Skeletal muscle satellite cell (primary cell): ENCODE data around the gene PRDM12.

ENCODE experiments used
- H3K27me3 ChIP-seq: 2 replicates; pipeline ENCODE4 v1.7.0; 2013; ENCODE audit warnings: low read length; ENCODE audit not compliant: control insufficient read depth, insufficient read depth
- H3K36me3 ChIP-seq: 2 replicates; pipeline ENCODE4 v1.7.0; 2013; ENCODE audit warnings: mild to moderate bottlenecking, control low read depth, low read length; ENCODE audit not compliant: insufficient read depth
- H3K4me1 ChIP-seq: 2 replicates; pipeline ENCODE4 v1.7.0; 2013; ENCODE audit warnings: low read length; ENCODE audit not compliant: control insufficient read depth, insufficient read depth
- H3K4me2 ChIP-seq: 2 replicates; pipeline ENCODE4 v1.7.0; 2013; ENCODE audit warnings: mild to moderate bottlenecking, low read length
- H3K4me3 ChIP-seq: 2 replicates; pipeline ENCODE4 v1.7.0; 2013; ENCODE audit warnings: low read length
- H3K9ac ChIP-seq: 2 replicates; pipeline ENCODE4 v1.7.0; 2013; ENCODE audit warnings: mild to moderate bottlenecking, low read depth, low read length, moderate library complexity
- H3K9me3 ChIP-seq: replicated peaks from 2 replicates; pipeline ENCODE4 v1.7.0; 2013; ENCODE audit warnings: mild to moderate bottlenecking, control low read depth, low read length

PRDM12 gene

DNA sequence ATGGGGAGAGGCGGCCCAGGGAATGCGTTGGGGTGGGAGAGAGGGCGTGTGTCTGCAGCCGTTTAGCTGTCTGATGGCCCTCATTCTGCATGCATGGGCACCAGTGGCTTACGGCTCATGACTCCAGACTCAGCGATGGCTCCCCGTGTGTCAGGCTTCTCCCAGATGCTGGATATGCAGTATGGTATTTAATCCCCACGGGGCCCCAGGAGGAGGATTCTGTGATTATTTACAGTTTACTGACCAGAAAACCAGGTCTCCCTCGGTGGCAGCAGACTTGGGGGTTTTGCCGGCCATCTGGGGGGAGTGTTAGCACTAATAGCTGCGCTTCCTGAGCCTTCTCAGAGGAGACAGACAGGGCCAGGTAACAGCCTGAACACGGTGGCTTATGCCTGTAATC lies 4.3 kb downstream of the PRDM12 start:
- Histone ChIP-seq H3K4me2 (no peak overlapping the region), H3K4me1 (peaks cover 12% of the 10 kb centered on the region), H3K9me3 (no peaks in the 10 kb centered on the region), H3K27me3 (peaks cover 45% of the 10 kb centered on the region), H3K4me3 (no peak overlapping the region), H3K36me3 (no peaks in the 10 kb centered on the region), H3K9ac (no peak overlapping the region)

DNA sequence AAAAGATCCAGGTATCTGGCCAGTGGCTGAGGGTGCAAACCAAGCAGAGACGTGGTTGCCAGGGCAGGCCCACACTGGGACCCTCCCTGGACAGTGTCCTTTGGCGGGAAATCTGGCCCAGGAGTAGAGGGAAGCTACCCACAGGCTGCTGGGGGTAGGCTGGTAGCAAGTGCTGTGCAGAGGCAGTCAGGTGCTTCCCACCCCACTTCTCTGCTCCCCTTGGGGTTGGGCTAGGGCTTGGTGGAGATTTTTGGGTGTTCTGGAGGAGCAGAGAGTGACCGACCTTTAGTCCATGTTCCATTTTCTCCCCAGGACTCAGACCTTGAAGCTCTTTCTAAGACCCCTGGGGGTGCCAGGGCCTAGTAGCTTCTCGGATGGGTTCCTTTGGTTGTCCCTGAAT lies 5.6 kb downstream of the PRDM12 start:
- Histone ChIP-seq H3K4me3 (no peak overlapping the region), H3K36me3 (no peaks in the 10 kb centered on the region), H3K27me3 (peaks cover 32% of the 10 kb centered on the region), H3K9ac (no peak overlapping the region), H3K9me3 (no peaks in the 10 kb centered on the region), H3K4me2 (no peak overlapping the region), H3K4me1 (peaks cover 12% of the 10 kb centered on the region)

- Histone ChIP-seq H3K4me1 (peaks cover 12% of the 10 kb centered on the region), H3K36me3 (no peaks in the 10 kb centered on the region), H3K4me2 (no peak overlapping the region), H3K9ac (no peak overlapping the region), H3K27me3 (peaks cover 27% of the 10 kb centered on the region), H3K9me3 (no peaks in the 10 kb centered on the region), H3K4me3 (no peak overlapping the region)
Measured at GRCh38 chr9:130670644-130671043, 6.2 kb downstream of the PRDM12 start.

DNA sequence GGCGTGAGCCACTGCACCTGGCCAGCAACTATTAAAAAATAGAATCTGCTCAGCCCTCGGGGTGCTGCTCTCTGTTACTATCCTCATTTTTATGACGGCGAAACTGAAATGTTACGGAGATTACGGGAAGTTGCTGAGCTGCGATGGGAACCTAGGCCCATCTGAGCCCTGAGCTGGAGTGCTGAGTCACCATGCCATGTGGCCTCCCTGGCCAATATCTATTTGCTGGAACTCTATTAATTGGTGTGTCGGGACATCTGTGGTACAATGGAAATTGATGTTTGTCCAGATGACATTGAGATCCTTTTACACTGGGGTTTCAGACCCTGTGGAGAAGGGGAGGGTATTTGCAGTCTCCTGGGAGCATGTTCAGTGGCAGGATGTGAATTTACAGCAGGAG lies 8.1 kb downstream of the PRDM12 start:
- peaks cover 12% of the 10 kb centered on the region for H3K4me1 ChIP-seq

GRCh38 chr9:130672933-130673615 lies 8.7 kb downstream of the PRDM12 start:
- H3K4me1 ChIP-seq = peaks cover 12% of the 10 kb centered on the region
- H3K4me2 ChIP-seq = no peak overlapping the region
- H3K9ac ChIP-seq = no peak overlapping the region
- H3K9me3 ChIP-seq = no peaks in the 10 kb centered on the region
- H3K36me3 ChIP-seq = no peaks in the 10 kb centered on the region
- H3K4me3 ChIP-seq = no peak overlapping the region
- H3K27me3 ChIP-seq = peaks cover 7% of the 10 kb centered on the region

More for the DNA sequence above, 8.1 kb downstream of the PRDM12 start:
- no peak overlapping the region for H3K4me2 ChIP-seq
- peaks cover 9% of the 10 kb centered on the region for H3K27me3 ChIP-seq
- H3K9me3 ChIP-seq = no peaks in the 10 kb centered on the region
- no peak overlapping the region for H3K4me3 ChIP-seq
- no peaks in the 10 kb centered on the region for H3K36me3 ChIP-seq
- H3K9ac ChIP-seq = no peak overlapping the region

GRCh38 chr9:130675396-130675795 lies 11.0 kb downstream of the PRDM12 start:
- Histone ChIP-seq H3K27me3 (peaks cover 6% of the 10 kb centered on the region), H3K9me3 (no peaks in the 10 kb centered on the region), H3K4me3 (no peak overlapping the region), H3K4me2 (no peak overlapping the region), H3K36me3 (no peaks in the 10 kb centered on the region), H3K4me1 (peaks cover 12% of the 10 kb centered on the region), H3K9ac (no peak overlapping the region)

GRCh38 chr9:130677252-130677651 lies 12.9 kb downstream of the PRDM12 start:
- no peaks in the 10 kb centered on the region for H3K36me3 ChIP-seq
- no peak overlapping the region for H3K4me3 ChIP-seq
- peaks cover 22% of the 10 kb centered on the region for H3K4me1 ChIP-seq
- no peak overlapping the region for H3K9ac ChIP-seq
- peaks cover 11% of the 10 kb centered on the region for H3K27me3 ChIP-seq
- H3K4me2 ChIP-seq = no peak overlapping the region
- no peaks in the 10 kb centered on the region for H3K9me3 ChIP-seq

- peak overlapping the region; percentile 38 for H3K9ac ChIP-seq
- H3K4me2 ChIP-seq = peak overlapping the region; percentile 97
- peaks cover 11% of the 10 kb centered on the region for H3K27me3 ChIP-seq
- peaks cover 13% of the 10 kb centered on the region for H3K4me1 ChIP-seq
- H3K4me3 ChIP-seq = peak overlapping the region; percentile 78
- no peaks in the 10 kb centered on the region for H3K36me3 ChIP-seq
- peaks cover 6% of the 10 kb centered on the region for H3K9me3 ChIP-seq
Measured at GRCh38 chr9:130680836-130681768, 16.7 kb downstream of the PRDM12 start.

GRCh38 chr9:130681769-130682420 lies 17.5 kb downstream of the PRDM12 start:
- Histone ChIP-seq H3K36me3 (no peaks in the 10 kb centered on the region), H3K27me3 (peaks cover 11% of the 10 kb centered on the region), H3K4me3 (peak overlapping the region; percentile 71), H3K4me1 (peaks cover 13% of the 10 kb centered on the region), H3K9me3 (peaks cover 6% of the 10 kb centered on the region), H3K9ac (peak overlapping the region; percentile 38), H3K4me2 (peak overlapping the region; percentile 97)

- Histone ChIP-seq H3K4me2 (peak overlapping the region; percentile 97), H3K27me3 (peaks cover 11% of the 10 kb centered on the region), H3K4me3 (peak overlapping the region; percentile 71), H3K9me3 (peaks cover 6% of the 10 kb centered on the region), H3K9ac (no peak overlapping the region), H3K4me1 (peaks cover 13% of the 10 kb centered on the region), H3K36me3 (no peaks in the 10 kb centered on the region)
Measured at GRCh38 chr9:130682421-130683121, 18.2 kb downstream of the PRDM12 start.

- no peak overlapping the region for H3K4me3 ChIP-seq
- no peak overlapping the region for H3K4me2 ChIP-seq
- H3K9ac ChIP-seq = no peak overlapping the region
- H3K9me3 ChIP-seq = peaks cover 6% of the 10 kb centered on the region
- H3K36me3 ChIP-seq = no peaks in the 10 kb centered on the region
- H3K4me1 ChIP-seq = peaks cover 17% of the 10 kb centered on the region
- peaks cover 4% of the 10 kb centered on the region for H3K27me3 ChIP-seq
Measured at GRCh38 chr9:130685104-130685503, 20.7 kb downstream of the PRDM12 start.
